Erythroblast (primary cell): ENCODE data around the gene BEAN1.

Source experiments
- GATA1 ChIP-seq: IDR thresholded peaks from 2 replicates; pipeline ENCODE4 v1.6.1; 2011; ENCODE audit warnings: low read depth, mild to moderate bottlenecking, control low read depth, low read length, moderate library complexity
- POLR2A ChIP-seq: IDR thresholded peaks from 2 replicates; pipeline ENCODE4 v1.6.1; 2011; ENCODE audit warnings: mild to moderate bottlenecking, low read length

- TF ChIP-seq POLR2A (no peak), GATA1 (no peak)
Measured at GRCh38 chr16:66519482-66520373, 92.6 kb downstream of the BEAN1 start.
